Hepatocyte (in vitro differentiated cells): Measurements from ENCODE around the gene FBXL5. TPM values are rescaled to one million over a fixed set of nuclear protein-coding genes. Genes with fewer than 3 reads are reported as not detected.
A peak's percentile ranks its signal among the peaks of the same experiment; 100 is the strongest.

ENCODE experiments used
- DNase-seq: peaks from one replicate; pipeline ENCODE4 v3.0.0-alpha.2; 2016; ENCODE audit warnings: low spot score
- H2AFZ ChIP-seq: fragments of 200-600 bp; sonication (generic); 2 replicates; pipeline ENCODE4 v1.6.0; 2016; ENCODE audit warnings: antibody characterized with exemption, mild to moderate bottlenecking
- H3K27ac ChIP-seq: fragments of 200-600 bp; sonication (generic); 2 replicates; pipeline ENCODE4 v1.5.1; 2016; ENCODE audit warnings: mild to moderate bottlenecking
- H3K27me3 ChIP-seq: fragments of 200-600 bp; sonication (generic); 2 replicates; pipeline ENCODE4 v1.6.1; 2016
- H3K36me3 ChIP-seq: fragments of 200-600 bp; sonication (generic); replicated peaks from 2 replicates; pipeline ENCODE4 v1.5.1; 2016; ENCODE audit warnings: low read depth; ENCODE audit not compliant: insufficient read depth
- H3K4me1 ChIP-seq: fragments of 200-600 bp; sonication (generic); 2 replicates; pipeline ENCODE4 v1.5.1; 2016; ENCODE audit warnings: mild to moderate bottlenecking, moderate library complexity; ENCODE audit not compliant: insufficient read depth
- H3K4me2 ChIP-seq: fragments of 200-600 bp; sonication (generic); 2 replicates; pipeline ENCODE4 v1.6.0; 2016
- H3K4me3 ChIP-seq: fragments of 200-600 bp; sonication (generic); 2 replicates; pipeline ENCODE4 v1.5.1; 2016; ENCODE audit warnings: mild to moderate bottlenecking
- H3K79me2 ChIP-seq: fragments of 200-600 bp; sonication (generic); 2 replicates; pipeline ENCODE4 v1.6.0; 2017; ENCODE audit warnings: mild to moderate bottlenecking
- H3K9me2 ChIP-seq: fragments of 200-600 bp; sonication (generic); replicated peaks from 2 replicates; pipeline ENCODE4 v1.6.0; 2017; ENCODE audit warnings: mild to moderate bottlenecking; ENCODE audit not compliant: insufficient read depth
- H3K9me3 ChIP-seq: fragments of 200-600 bp; sonication (generic); 2 replicates; pipeline ENCODE4 v1.5.1; 2016; ENCODE audit warnings: low read depth, mild to moderate bottlenecking
- H4K20me1 ChIP-seq: fragments of 200-600 bp; sonication (generic); 2 replicates; pipeline ENCODE4 v1.6.0; 2016; ENCODE audit warnings: mild to moderate bottlenecking; ENCODE audit not compliant: insufficient read depth, poor library complexity, severe bottlenecking
- CTCF ChIP-seq: fragments of 200-600 bp; sonication (generic); IDR thresholded peaks from 2 replicates; pipeline ENCODE4 v1.5.1; 2016; ENCODE audit warnings: antibody characterized with exemption, mild to moderate bottlenecking; ENCODE audit not compliant: poor library complexity
- EZH2 ChIP-seq: fragments of 200-600 bp; sonication (generic); IDR thresholded peaks from 2 replicates; pipeline ENCODE4 v1.6.1; 2016; ENCODE audit warnings: antibody characterized with exemption, mild to moderate bottlenecking, borderline replicate concordance
- EZH2phosphoT487 ChIP-seq: fragments of 200-600 bp; sonication (generic); IDR thresholded peaks from one replicate; pipeline ENCODE4 v1.6.1; 2018; ENCODE audit warnings: antibody characterized with exemption, mild to moderate bottlenecking, low read depth, moderate library complexity; ENCODE audit not compliant: unreplicated experiment, severe bottlenecking
- WGBS: methylation state at CpG from one replicate; pipeline ENCODE4 v1.1.6; 2016; ENCODE audit warnings: low lambda C conversion rate; ENCODE audit errors: missing lambda C conversion rate; 5-methylcytosine and 5-hydroxymethylcytosine counted together
- polyA plus RNA-seq: library from polyadenylated mRNA; unstranded; fragments of >200 nt; fragmentation: Nextera tagmentation; extraction: Ambion mirVana; gene quantifications from 2 replicates; pipeline ENCODE4 v1.2.1, GENCODE V29; 2016
- total RNA-seq: library from RNA; depleted of rRNA; stranded (reverse); fragments of >200 nt; gene quantifications from 2 replicates; pipeline ENCODE4 v1.2.3, GENCODE V29; 2014

The FBXL5 gene
- total and polyA plus RNA-seq, 2 experiments from 2014 or later: 41.2 to 90.2 TPM

GRCh38 chr4:15691346-15692135, 36.4 kb upstream of the FBXL5 start:
- H3K4me2 ChIP-seq: peak overlapping the region; percentile 33
- DNase-seq: no peak
- peak overlapping the region; percentile 91 for H3K27ac ChIP-seq
- H4K20me1 ChIP-seq: no peaks in the 10 kb centered on the region
- H3K4me3 ChIP-seq: no peak overlapping the region
- no peaks in the 10 kb centered on the region for H3K36me3 ChIP-seq
- no peak overlapping the region for H2AFZ ChIP-seq
- H3K9me2 ChIP-seq: no peaks in the 10 kb centered on the region
- 62% methylated on average over 3 of the region's 3 CpGs for WGBS
- H3K9me3 ChIP-seq: no peaks in the 10 kb centered on the region
- no peaks in the 10 kb centered on the region for H3K79me2 ChIP-seq
- TF ChIP-seq EZH2 (no peak), EZH2phosphoT487 (no peak), CTCF (no peak)
- no peaks in the 10 kb centered on the region for H3K27me3 ChIP-seq
- H3K4me1 ChIP-seq: peaks cover 14% of the 10 kb centered on the region

- no peaks in the 10 kb centered on the region for H3K27me3 ChIP-seq
- no peaks in the 10 kb centered on the region for H3K9me3 ChIP-seq
- H3K36me3 ChIP-seq: no peaks in the 10 kb centered on the region
- H3K27ac ChIP-seq: peak overlapping the region; percentile 91
- no peaks in the 10 kb centered on the region for H4K20me1 ChIP-seq
- WGBS: 38% methylated on average over 7 of the region's 7 CpGs
- H3K4me1 ChIP-seq: peaks cover 14% of the 10 kb centered on the region
- no peak overlapping the region for H3K4me3 ChIP-seq
- peak; percentile 76 for DNase-seq
- peaks cover 3% of the 10 kb centered on the region for H3K79me2 ChIP-seq
- H3K4me2 ChIP-seq: peak overlapping the region; percentile 58
- H3K9me2 ChIP-seq: no peaks in the 10 kb centered on the region
- TF ChIP-seq CTCF (no peak), EZH2 (no peak), EZH2phosphoT487 (no peak)
- H2AFZ ChIP-seq: no peak overlapping the region
Observed at GRCh38 chr4:15690020-15690809, 35.1 kb upstream of the FBXL5 start.

GRCh38 chr4:15689540-15689939, 34.4 kb upstream of the FBXL5 start:
- peak overlapping the region; percentile 91 for H3K27ac ChIP-seq
- no peaks in the 10 kb centered on the region for H3K9me3 ChIP-seq

More at GRCh38 chr4:15689540-15689939, 34.4 kb upstream of the FBXL5 start:
- TF ChIP-seq EZH2: no peak
- TF ChIP-seq CTCF: no peak
- no peak for TF ChIP-seq EZH2phosphoT487
- Histone ChIP-seq H3K4me1 (peaks cover 14% of the 10 kb centered on the region), H3K9me2 (no peaks in the 10 kb centered on the region), H4K20me1 (no peaks in the 10 kb centered on the region), H3K4me3 (no peak overlapping the region), H3K27me3 (no peaks in the 10 kb centered on the region), H3K36me3 (no peaks in the 10 kb centered on the region), H3K4me2 (peak overlapping the region; percentile 58), H3K79me2 (peaks cover 10% of the 10 kb centered on the region), H2AFZ (no peak overlapping the region)
- no peak for DNase-seq
- 100% methylated on average over 2 of the region's 2 CpGs for WGBS
